Activated CD8-positive, alpha-beta memory T cell treated with anti-CD3 and anti-CD28 coated beads, Interleukin-2, amount 50 U/mL, for 1 hour (primary cell): ENCODE measurements around the gene MLST8.
"Not testable (repeated sequence)": the region's sequence is repeated elsewhere in the genome, so short reads cannot be mapped to it uniquely, and the experiment has no call there.

Source experiments
- DNase-seq: peaks from one replicate; pipeline ENCODE4 v3.0.0-alpha.2; 2020; ENCODE audit errors: extremely low read depth

MLST8 gene

GRCh38 chr16:2190002-2190658, 15.1 kb upstream of the MLST8 start:
- DNase-seq = no peak

DNA sequence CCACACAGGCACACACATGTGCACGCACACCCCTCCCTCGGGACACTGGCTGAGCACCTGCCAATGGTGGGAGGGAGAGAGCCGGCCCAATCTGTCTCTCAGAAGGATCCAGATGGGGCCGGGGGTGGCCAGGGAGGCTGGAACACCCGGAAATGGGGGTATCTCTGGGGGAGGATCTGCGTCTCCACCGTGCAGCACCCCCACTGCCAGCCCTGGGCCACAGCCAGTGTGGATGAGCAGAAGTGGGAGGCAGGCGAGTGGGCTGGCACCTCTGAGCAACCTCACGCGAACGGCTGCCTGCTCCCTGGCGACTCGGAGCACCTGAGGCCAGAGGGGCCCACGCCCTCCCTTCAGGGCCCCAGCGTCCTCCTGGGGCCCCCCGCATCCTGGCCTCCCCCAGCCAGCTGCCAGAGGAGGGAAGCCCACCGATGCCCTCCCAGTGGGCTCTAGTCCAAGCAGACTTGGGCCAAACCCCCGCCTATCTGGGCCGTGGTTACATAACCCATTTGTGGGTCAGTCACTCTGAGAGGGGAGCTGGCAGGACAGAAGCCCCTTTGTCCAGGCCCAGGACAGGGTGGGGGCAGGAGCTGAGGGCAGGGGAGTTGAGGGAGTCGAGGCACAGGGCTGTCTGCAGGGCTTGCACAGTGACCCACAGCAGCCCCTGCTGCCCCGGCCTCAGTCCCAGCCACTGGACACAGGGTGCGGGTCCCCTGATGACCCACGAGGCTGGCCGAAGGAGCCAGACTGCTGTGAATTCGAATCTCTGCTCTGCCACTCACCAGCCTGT, 14.4 kb upstream of the MLST8 start:
- DNase-seq = no peak

DNA sequence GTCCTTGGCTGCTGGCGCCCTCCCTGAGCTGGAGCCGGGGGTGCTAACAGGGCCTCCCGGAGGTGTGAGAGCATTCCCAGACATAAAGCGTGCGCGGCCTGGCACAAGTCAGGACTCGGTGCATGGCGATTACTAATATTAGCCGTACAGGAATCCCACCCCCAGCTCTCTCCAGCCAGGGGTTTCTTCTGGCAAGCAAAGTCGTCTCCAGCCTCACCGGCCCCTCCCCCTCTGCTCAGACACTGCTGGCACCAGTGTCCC, 13.9 kb upstream of the MLST8 start:
- no peak for DNase-seq

DNA sequence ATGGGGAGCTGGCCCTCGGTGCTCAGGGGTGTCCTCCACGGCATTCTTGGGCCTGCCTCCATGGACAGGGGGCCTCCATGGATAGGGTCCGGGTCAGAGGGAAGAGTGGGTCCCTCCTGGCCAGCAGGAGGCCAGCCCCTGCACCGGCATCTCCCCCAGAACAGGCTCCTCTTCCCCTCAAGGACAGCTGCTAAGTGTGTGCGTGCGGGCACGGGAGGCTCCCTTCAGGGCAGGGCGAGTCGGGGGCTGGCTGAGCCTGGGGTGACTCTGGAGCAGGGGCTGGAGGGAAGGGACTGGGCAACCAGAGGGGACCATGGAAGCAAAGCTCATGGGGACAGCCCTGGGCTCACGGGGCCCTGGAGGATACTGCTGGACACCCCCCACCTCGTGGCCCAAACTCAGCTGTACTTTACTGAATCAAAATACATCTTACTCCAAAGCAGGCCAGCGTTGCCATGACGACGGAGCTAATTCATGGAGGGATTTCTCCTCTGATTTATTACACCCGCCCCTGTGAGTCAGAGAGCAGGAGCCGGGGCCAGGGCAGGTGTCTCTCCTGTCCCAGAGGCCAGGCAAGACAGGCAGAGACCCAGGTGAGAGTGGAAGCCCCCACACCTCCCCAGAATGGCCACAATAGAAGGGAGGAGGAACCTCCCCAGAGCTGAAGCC, 11.0 kb upstream of the MLST8 start:
- no peak for DNase-seq

DNA sequence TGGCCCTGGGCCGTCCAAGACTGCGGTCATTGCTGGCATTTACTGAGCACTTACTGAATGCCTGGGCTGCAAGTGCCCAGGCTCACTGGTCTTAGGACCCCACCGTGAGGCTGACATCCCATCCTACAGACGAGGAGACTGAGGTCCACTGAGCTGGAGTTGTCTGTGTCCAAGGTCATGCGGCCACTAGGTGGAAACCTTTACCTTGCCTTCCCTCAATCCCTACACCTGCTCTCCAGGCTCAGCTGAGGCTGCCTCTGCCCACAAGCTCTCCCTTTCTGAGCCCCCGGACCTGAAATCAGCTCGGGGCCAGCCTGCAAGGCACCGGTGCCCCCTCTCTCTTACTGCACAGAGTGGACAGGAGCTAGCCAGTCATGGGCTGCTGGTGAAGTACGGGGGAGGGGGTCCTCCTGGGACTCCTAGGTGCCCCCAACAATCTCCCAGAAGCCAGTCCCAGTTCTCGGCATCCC, 10.4 kb upstream of the MLST8 start:
- peak; percentile 25 for DNase-seq

GRCh38 chr16:2195322-2196161, 9.7 kb upstream of the MLST8 start:
- DNase-seq = no peak

- DNase-seq = no peak
Observed at GRCh38 chr16:2196162-2196980, 8.9 kb upstream of the MLST8 start, which contains the start of gene CASKIN1. TSS of gene CASKIN1 (minus strand) at chr16:2196605. CDS start at chr16:2196432, 173 bp downstream.

- no peak for DNase-seq
Observed at GRCh38 chr16:2196981-2197511, 8.2 kb upstream of the MLST8 start.

DNA sequence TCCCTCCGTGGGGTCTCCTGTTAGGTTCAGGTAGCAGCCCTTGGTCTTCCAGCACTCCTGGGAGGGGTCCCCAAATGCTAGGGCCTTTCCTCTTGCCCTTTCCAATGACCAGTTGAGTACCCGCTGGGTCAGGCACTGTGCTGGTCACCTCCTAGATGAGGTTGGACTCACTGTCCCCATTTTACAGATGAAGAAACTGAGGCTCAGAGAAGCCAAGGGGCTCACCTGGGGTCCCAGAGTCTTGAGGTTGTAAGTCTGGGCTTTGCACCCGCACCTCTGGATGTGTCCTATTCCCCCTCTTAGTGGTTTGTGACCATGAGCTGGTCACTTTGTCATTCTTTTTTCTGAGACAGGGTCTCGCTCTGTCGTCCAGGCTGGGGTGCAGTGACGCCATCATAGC, 7.5 kb upstream of the MLST8 start:
- DNase-seq = no peak

GRCh38 chr16:2198283-2198682, 7.0 kb upstream of the MLST8 start:
- DNase-seq = no peak

- DNase-seq = no peak
Observed at GRCh38 chr16:2199095-2199494, 6.2 kb upstream of the MLST8 start.

DNA sequence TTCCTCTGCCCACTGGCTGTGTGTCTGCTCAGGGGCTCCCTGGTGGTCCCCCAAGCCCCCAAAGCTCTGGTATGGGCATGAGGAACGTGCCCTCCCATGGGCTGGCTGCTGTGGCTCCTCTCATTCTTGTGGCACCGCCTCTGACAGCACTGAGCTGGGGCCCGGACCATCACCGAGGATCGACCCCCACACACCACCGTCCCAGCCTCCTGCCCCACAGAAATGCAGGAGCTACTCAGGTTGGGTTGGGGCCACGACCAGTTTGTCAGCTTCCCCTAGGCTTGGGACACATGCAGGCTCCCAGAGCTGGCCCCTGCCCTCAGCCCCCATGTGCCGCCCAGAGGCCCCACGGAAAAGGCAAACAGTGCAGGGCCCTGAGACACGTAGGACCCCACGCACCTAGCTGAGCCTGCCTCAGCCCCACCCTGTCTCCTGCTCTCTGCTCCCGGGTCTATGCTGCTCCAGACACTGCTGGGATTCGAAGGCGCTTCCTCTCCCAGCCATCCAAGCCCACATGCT, 5.6 kb upstream of the MLST8 start:
- DNase-seq = no peak

DNA sequence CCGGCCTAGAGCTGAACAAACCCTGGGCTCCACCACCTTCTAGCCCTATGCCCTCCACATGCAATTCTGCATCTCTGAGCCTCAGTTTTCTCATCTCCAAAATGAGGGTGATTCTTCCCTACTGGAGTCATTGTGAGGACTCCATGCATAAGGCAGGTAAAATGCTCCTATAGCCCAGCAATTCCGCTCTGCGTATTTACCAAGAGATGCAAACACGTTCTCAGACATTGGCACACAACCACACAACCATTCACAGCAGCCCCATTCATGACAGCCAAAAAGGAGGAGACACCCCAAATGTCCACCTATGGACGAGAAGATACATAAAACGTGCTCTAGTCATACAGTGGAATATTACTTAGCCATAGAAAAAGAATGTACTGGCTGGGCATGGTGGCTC, 4.9 kb upstream of the MLST8 start:
- DNase-seq = no peak

DNA sequence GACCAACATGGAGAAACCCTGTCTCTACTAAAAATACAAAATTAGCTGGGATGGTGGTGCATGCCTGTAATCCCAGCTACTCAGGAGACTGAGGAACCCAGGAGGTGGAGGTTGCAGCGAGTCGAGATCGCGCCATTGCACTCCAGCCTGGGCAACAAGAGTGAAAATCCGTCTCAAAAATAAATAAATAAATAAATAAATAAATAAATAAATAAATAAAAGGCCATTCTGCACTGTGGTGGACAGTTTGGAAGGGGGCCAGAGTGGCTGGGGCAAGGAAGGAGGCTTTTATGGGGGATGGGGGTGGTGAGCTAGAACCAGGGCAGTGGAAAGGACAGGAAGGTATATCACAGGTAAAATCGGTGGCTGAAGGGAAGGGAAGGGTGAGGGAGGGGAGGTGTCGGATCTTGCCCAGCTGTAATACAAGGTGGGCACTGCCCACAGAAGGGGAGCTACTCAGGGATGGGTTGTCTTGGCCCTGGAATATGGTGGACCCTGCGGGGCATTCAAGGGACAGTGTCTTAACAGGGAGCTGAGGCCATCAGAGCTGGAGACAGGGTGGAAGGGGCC, 2.0 kb upstream of the MLST8 start:
- not testable (repeated sequence) for DNase-seq

DNA sequence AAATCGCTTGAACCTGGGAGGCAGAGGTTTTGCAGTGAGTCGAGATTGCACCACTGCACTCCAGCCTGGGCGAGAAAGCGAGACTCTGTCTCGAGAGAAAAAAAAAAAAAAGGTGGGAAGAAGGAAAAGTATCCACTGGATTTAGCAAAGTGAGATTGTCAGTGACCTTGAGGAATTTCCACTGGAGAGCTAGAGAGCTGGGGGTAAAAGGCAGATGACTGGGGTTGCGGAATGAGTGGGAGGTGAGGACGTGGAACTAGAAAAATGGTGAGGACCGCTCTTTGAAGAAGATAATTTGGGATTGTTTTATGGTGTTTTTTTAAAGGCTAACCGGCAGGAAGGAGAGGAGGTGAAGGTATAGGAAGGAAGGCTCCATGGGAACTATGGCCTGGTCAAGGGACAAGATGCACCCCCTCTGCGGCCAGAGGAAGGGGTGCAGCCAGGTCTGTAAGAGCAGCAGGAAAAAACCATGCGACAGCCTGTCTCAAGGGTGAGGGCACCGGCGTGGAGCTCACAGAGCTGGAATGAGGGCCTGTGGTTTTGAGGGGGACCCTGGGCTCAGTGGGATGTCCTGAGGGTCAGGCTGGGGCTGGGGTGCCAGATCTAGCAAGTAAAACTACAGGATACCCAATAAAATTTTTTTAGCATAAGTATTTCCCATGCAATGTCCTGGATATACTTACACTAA, 694 bp upstream of the MLST8 start:
- DNase-seq = no peak

- no peak for DNase-seq
Observed at GRCh38 chr16:2205967-2206313, 686 bp downstream of the MLST8 start.

DNA sequence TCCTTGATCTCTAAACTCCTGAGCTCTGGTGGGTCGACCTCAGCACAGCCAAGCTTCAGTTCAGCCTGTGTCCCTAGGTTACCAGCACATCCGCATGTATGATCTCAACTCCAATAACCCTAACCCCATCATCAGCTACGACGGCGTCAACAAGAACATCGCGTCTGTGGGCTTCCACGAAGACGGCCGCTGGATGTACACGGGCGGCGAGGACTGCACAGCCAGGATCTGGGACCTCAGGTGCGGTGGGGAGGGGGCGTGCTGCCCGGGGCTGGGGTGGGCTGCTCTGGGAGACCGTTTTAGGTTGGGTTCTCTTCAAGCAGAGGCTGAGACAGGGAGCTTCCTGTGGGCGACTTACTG, 1.1 kb downstream of the MLST8 start:
- no peak for DNase-seq

GRCh38 chr16:2206780-2207433, 1.7 kb downstream of the MLST8 start:
- no peak for DNase-seq

GRCh38 chr16:2207872-2208271, 2.6 kb downstream of the MLST8 start:
- no peak for DNase-seq
